Mucosa of descending colon (tissue), 3 donors: ENCODE results near the gene F7. TPM values are rescaled to one million over a fixed set of nuclear protein-coding genes. Genes with fewer than 3 reads are reported as not detected.
A peak's percentile ranks its signal among the peaks of the same experiment; 100 is the strongest.

Experiments used
- ATAC-seq: fragments of 200-7000 bp; cut with Tn5 transposase; one replicate; pipeline ENCODE4 v1.9.1; 2020; ENCODE audit warnings: mild to moderate bottlenecking, moderate library complexity
- DNase-seq, 3 donors: peaks; one replicate each; pipeline ENCODE4 v3.0.0-alpha.2; 2020
- H3K36me3 ChIP-seq: fragments of 200-600 bp; one replicate; pipeline ENCODE4 v1.8.0; 2021; ENCODE audit warnings: low read depth, mild to moderate bottlenecking
- H3K4me1 ChIP-seq: fragments of 200-600 bp; one replicate; pipeline ENCODE4 v1.8.0; 2021; ENCODE audit warnings: low read depth, mild to moderate bottlenecking
- H3K4me3 ChIP-seq: fragments of 200-600 bp; one replicate; pipeline ENCODE4 v1.8.0; 2021; ENCODE audit warnings: mild to moderate bottlenecking
- H3K9me3 ChIP-seq: fragments of 200-600 bp; one replicate; pipeline ENCODE4 v1.8.0; 2021; ENCODE audit warnings: mild to moderate bottlenecking
- intact Hi-C, 2 donors: fragments of 100-400 bp; cut with DNase I in 1 of 2; cut with micrococcal nuclease in 1 of 2; formaldehyde crosslinking; loops; one replicate each; pipeline versions ENCODE4 v1.11.0 to v1.11.1; 2022; cut with DNase I, micrococcal nuclease
- total RNA-seq, 3 donors: library from RNA; stranded (reverse); fragmentation: NEBNext Ultra II Directional in 2 of 3; extraction: Animal tissue kit (Norgen Biotek cat#: 25700) in 2 of 3; gene quantifications; one replicate each; pipeline versions ENCODE4 v1.2.1 to v1.2.4, GENCODE V29; 2021 to 2023
- TF ChIP-seq, protein P1 (sequence below): fragments of 200-600 bp; IDR thresholded peaks from one replicate; pipeline ENCODE4 v1.8.0; 2022; ENCODE audit warnings: antibody characterized with exemption, mild to moderate bottlenecking
- donor health status: DM: no; HTN: no; CAD: no; lungs with moderate emphysema.
- donor health status: DM: no; HTN: no; CAD: no.
- donor health status: DM: no; HTN: yes; CAD: no.

The F7 gene
- total RNA-seq, 3 donors from 2014 or later, result 0.19 TPM; not detected in 2

DNA sequence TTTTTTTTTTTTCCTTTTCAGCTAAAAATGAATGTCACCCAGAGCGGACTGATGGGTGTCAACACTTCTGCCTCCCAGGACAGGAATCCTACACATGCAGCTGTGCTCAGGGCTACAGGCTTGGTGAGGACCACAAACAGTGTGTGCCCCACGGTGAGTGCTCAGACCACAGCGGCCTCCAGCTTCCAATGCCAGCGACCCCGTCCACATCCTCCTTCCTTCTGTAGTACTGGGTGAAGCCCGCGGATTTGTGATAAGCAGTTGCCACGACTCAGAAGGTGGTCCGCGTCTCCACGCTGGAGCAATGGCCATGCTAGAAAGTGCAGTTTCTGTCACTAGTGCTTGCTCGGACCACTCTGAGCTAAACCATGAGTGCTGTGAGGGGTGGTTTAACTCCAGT, 58.9 kb downstream of the F7 start:
- DNase-seq, result no peak
- Histone ChIP-seq H3K36me3 (no peaks in the 10 kb centered on the region), H3K4me3 (no peak overlapping the region), H3K4me1 (no peaks in the 10 kb centered on the region), H3K9me3 (no peaks in the 10 kb centered on the region)
- TF ChIP-seq, protein P1, sequence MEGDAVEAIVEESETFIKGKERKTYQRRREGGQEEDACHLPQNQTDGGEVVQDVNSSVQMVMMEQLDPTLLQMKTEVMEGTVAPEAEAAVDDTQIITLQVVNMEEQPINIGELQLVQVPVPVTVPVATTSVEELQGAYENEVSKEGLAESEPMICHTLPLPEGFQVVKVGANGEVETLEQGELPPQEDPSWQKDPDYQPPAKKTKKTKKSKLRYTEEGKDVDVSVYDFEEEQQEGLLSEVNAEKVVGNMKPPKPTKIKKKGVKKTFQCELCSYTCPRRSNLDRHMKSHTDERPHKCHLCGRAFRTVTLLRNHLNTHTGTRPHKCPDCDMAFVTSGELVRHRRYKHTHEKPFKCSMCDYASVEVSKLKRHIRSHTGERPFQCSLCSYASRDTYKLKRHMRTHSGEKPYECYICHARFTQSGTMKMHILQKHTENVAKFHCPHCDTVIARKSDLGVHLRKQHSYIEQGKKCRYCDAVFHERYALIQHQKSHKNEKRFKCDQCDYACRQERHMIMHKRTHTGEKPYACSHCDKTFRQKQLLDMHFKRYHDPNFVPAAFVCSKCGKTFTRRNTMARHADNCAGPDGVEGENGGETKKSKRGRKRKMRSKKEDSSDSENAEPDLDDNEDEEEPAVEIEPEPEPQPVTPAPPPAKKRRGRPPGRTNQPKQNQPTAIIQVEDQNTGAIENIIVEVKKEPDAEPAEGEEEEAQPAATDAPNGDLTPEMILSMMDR, result no peak
- intact Hi-C loops, result no loop called here
- ATAC-seq, result no peak

DNA sequence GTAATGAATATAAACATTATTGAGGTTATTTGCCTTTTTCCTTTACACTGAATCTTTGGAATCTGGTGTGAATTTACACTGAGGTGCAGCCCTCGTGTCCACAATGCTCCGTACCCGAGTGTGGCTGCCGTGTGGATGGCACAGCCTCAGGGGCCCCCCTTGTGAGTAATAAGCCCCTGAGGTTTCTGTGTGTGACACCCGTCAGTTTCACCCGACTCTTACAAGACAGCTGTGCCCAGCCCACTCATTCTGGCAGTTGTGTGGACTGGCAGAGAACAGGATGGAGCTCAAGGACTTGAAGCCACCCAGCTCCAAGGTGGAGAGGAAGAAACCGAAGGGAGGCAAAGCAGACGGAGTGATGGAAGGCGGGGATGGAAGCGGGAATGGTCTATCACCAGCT, 60.7 kb downstream of the F7 start:
- intact Hi-C loops, result no loop called here
- Histone ChIP-seq H3K4me1 (peaks cover 1% of the 10 kb centered on the region), H3K36me3 (no peaks in the 10 kb centered on the region), H3K4me3 (no peak overlapping the region), H3K9me3 (no peaks in the 10 kb centered on the region)
- ATAC-seq, result peak; percentile 4
- no peak for DNase-seq
- TF ChIP-seq, protein P1, result no peak

DNA sequence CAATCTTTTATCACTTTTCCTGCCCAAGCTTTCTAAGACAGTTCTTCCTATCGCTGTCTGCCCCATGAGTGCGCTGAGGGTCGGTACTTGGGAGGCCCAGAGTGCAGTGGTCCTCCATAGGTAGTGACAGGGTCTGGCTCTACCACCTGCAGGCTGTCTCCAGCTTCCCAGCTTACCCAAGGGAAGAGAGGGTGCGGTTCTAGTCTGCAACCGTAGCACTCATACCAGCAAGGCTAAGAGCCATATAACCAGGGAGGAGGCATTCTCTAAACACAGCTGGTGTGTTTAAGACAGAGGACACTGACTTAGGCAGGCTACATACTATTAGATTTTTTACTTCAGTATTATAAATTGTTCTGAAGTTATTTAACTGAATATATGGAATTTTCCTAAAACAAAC, 61.1 kb downstream of the F7 start:
- TF ChIP-seq, protein P1, result no peak
- intact Hi-C loops, result no loop called here
- ATAC-seq, result peak; percentile 90
- H3K4me1 ChIP-seq, result peaks cover 2% of the 10 kb centered on the region
- DNase-seq, result peak in 1 of 3 donors; percentile 57
- H3K4me3 ChIP-seq, result no peak overlapping the region
- H3K9me3 ChIP-seq, result no peaks in the 10 kb centered on the region
- no peaks in the 10 kb centered on the region for H3K36me3 ChIP-seq

DNA sequence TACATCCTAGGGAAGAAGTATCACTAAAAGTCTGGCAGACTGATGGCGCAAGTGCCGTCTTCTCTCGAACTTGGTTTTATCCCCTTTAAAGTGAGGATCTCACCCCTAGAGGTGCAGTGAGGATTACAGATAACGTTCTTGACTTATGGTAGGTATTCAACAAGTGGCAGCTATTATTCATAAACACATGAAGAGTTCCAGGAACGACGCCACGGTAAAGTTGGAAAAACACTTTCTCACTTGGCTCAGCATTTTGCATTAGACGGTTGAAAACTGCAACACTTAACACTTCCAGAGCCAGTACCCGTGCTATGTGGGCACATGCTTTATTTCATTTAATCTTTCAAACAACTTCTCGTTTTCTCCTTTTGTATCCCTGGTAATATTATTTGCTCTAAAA, 61.6 kb downstream of the F7 start:
- peaks cover 2% of the 10 kb centered on the region for H3K4me1 ChIP-seq
- ATAC-seq (peak; percentile 16), DNase-seq (no peak)
- no peaks in the 10 kb centered on the region for H3K36me3 ChIP-seq
- H3K4me3 ChIP-seq, result no peak overlapping the region
- intact Hi-C loops, result no loop called here
- TF ChIP-seq, protein P1, result no peak
- H3K9me3 ChIP-seq, result no peaks in the 10 kb centered on the region

DNA sequence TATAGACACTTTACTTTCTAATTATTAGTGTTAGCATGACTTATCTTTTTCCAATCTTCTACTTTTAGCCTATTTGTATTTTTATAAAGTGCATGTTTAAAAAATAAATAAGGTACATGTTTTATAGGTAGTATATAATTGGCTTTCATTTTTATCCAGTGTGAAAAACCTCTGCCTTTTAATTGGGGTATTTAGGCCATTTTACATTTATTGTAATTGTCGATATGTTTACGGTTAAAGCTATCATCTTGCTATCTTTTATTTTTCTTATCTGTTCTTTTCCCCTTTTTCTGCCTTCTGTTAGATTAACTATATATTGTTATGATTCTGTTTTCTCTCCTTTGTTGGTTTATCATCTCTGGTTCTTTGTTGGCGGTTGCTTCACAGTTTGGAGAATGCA, 62.0 kb downstream of the F7 start:
- Histone ChIP-seq H3K4me1 (peaks cover 2% of the 10 kb centered on the region), H3K9me3 (no peaks in the 10 kb centered on the region), H3K36me3 (no peaks in the 10 kb centered on the region), H3K4me3 (no peak overlapping the region)
- ATAC-seq, result no peak
- DNase-seq, result no peak
- intact Hi-C loops, result no loop called here
- TF ChIP-seq, protein P1, result no peak

DNA sequence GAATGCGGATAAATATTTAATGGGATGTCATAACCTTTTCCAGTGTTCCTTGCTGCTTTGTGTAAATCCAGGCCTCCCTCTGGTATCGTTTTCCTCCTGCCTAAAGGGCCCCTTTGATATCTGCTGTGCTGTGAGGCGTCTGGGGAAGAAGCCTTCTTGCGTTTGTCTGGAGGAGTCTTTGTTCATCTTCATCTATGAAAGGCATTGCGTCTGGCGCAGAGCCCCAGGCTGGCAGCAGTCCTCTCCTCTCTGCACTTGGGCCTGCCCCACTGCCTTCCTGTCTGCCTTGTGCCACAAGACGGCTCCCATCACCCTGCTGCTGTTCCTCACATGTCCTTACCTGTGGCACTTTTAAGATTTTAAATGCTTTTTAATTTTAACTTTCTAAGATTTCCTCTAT, 62.6 kb downstream of the F7 start:
- intact Hi-C loops, result no loop called here
- ATAC-seq, result no peak
- TF ChIP-seq, protein P1, result no peak
- H3K9me3 ChIP-seq, result no peaks in the 10 kb centered on the region
- no peak for DNase-seq
- H3K4me1 ChIP-seq, result peaks cover 2% of the 10 kb centered on the region
- H3K36me3 ChIP-seq, result no peaks in the 10 kb centered on the region
- H3K4me3 ChIP-seq, result no peak overlapping the region
